Fibroblast of lung (primary cell): Measurements from ENCODE around the gene HOXA11. TPM values are rescaled to one million over a fixed set of nuclear protein-coding genes. Genes with fewer than 3 reads are reported as not detected.

ENCODE experiments used
- DNase-seq, 2 donors: peaks; one replicate each; pipeline versions ENCODE4 v3.0.0 to v3.0.0-alpha.2; 2010; ENCODE audit warnings: low read depth in 2 of 2
- H2AFZ ChIP-seq: 2 replicates; pipeline ENCODE4 v1.5.1; 2012; ENCODE audit warnings: low read length, control low read depth, inconsistent platforms
- H3K27ac ChIP-seq: 2 replicates; pipeline ENCODE4 v1.5.1; 2011; ENCODE audit warnings: low read length, control low read depth; ENCODE audit not compliant: insufficient read depth
- H3K27me3 ChIP-seq: 2 replicates; pipeline ENCODE4 v1.5.1; 2011; ENCODE audit warnings: mild to moderate bottlenecking, low read length; ENCODE audit not compliant: control insufficient read depth, insufficient read depth
- H3K36me3 ChIP-seq: 2 replicates; pipeline ENCODE4 v1.5.1; 2011; ENCODE audit warnings: low read length; ENCODE audit not compliant: control insufficient read depth, insufficient read depth
- H3K4me1 ChIP-seq: 2 replicates; pipeline ENCODE4 v1.5.1; 2011; ENCODE audit warnings: low read length; ENCODE audit not compliant: control insufficient read depth, insufficient read depth; ENCODE audit errors: extremely low read depth
- H3K4me2 ChIP-seq: 2 replicates; pipeline ENCODE4 v1.5.1; 2011; ENCODE audit warnings: low read length, control low read depth; ENCODE audit not compliant: insufficient read depth; ENCODE audit errors: extremely low read depth
- H3K4me3 ChIP-seq, 4 experiments: fragments of 200-600 bp in 1 of 4; sonication (generic) in 1 of 4; replicated peaks in 1 of 4; 2 replicates each; pipeline ENCODE4 v1.5.1; 2011 to 2016; ENCODE audit warnings: low read length in 4 of 4, low read depth in 3 of 4, mild to moderate bottlenecking in 3 of 4, control low read depth in 2 of 4, inconsistent platforms in 1 of 4, mixed read lengths in 1 of 4; ENCODE audit not compliant: insufficient read depth in 1 of 4; ENCODE audit errors: control extremely low read depth in 1 of 4
- H3K79me2 ChIP-seq: 2 replicates; pipeline ENCODE4 v1.5.1; 2012; ENCODE audit warnings: mild to moderate bottlenecking, low read length, inconsistent platforms; ENCODE audit not compliant: control insufficient read depth, insufficient read depth
- H3K9ac ChIP-seq: 2 replicates; pipeline ENCODE4 v1.5.1; 2011; ENCODE audit warnings: mild to moderate bottlenecking, low read length, control low read depth; ENCODE audit not compliant: insufficient read depth
- H3K9me3 ChIP-seq: 2 replicates; pipeline ENCODE4 v1.5.1; 2012; ENCODE audit warnings: low read depth, low read length; ENCODE audit not compliant: control insufficient read depth, insufficient read depth
- H4K20me1 ChIP-seq: 2 replicates; pipeline ENCODE4 v1.5.1; 2011; ENCODE audit warnings: low read length; ENCODE audit not compliant: control insufficient read depth, insufficient read depth; ENCODE audit errors: extremely low read depth
- EZH2 ChIP-seq: IDR thresholded peaks from 2 replicates; pipeline ENCODE4 v1.5.1; 2012; ENCODE audit warnings: low read length, control low read depth, mild to moderate bottlenecking; ENCODE audit errors: missing control alignments
- polyA plus RNA-seq, 2 donors: library from polyadenylated mRNA; depleted of rRNA in 1 of 2; stranded (reverse) in 1 of 2; unstranded in 1 of 2; fragments of >200 nt; gene quantifications; 2 replicates each; pipeline ENCODE4 v1.2.1, GENCODE V29; 2011 to 2012; ENCODE audit warnings: missing spikeins in 1 of 2
- total RNA-seq: library from RNA; depleted of rRNA; stranded (reverse); fragments of >200 nt; gene quantifications from 2 replicates; pipeline ENCODE4 v1.2.1, GENCODE V29; 2014
- TF ChIP-seq, protein P1 (sequence below), 2 donors: IDR thresholded peaks in 1 of 2; conservative IDR thresholded peaks in 1 of 2; 1 replicate in 1 of 2; 2 replicates in 1 of 2; pipeline ENCODE4 v1.5.1; 2011 to 2012; ENCODE audit warnings: low read length in 2 of 2, control low read depth in 1 of 2, inconsistent platforms in 1 of 2, low read depth in 1 of 2, mild to moderate bottlenecking in 1 of 2

The HOXA11 gene
- total and polyA plus RNA-seq, 2 donors (not counting 1 experiment from before 2014, with no cell fraction given): 0.18 TPM; not detected in 1

GRCh38 chr7:27180431-27181420, 4.3 kb downstream of the HOXA11 start:
- TF ChIP-seq EZH2: no peak
- TF ChIP-seq, protein P1, sequence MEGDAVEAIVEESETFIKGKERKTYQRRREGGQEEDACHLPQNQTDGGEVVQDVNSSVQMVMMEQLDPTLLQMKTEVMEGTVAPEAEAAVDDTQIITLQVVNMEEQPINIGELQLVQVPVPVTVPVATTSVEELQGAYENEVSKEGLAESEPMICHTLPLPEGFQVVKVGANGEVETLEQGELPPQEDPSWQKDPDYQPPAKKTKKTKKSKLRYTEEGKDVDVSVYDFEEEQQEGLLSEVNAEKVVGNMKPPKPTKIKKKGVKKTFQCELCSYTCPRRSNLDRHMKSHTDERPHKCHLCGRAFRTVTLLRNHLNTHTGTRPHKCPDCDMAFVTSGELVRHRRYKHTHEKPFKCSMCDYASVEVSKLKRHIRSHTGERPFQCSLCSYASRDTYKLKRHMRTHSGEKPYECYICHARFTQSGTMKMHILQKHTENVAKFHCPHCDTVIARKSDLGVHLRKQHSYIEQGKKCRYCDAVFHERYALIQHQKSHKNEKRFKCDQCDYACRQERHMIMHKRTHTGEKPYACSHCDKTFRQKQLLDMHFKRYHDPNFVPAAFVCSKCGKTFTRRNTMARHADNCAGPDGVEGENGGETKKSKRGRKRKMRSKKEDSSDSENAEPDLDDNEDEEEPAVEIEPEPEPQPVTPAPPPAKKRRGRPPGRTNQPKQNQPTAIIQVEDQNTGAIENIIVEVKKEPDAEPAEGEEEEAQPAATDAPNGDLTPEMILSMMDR (conservative IDR thresholded peaks at IDR 0.05 in 1 of 2, IDR thresholded peaks at IDR 0.05 in 1 of 2; ENCODE audit: low read depth in 1 of 2, low read length in 2 of 2): no peak
- peaks cover 54% of the 10 kb centered on the region for H3K27me3 ChIP-seq
- H2AFZ ChIP-seq: no peak overlapping the region

DNA sequence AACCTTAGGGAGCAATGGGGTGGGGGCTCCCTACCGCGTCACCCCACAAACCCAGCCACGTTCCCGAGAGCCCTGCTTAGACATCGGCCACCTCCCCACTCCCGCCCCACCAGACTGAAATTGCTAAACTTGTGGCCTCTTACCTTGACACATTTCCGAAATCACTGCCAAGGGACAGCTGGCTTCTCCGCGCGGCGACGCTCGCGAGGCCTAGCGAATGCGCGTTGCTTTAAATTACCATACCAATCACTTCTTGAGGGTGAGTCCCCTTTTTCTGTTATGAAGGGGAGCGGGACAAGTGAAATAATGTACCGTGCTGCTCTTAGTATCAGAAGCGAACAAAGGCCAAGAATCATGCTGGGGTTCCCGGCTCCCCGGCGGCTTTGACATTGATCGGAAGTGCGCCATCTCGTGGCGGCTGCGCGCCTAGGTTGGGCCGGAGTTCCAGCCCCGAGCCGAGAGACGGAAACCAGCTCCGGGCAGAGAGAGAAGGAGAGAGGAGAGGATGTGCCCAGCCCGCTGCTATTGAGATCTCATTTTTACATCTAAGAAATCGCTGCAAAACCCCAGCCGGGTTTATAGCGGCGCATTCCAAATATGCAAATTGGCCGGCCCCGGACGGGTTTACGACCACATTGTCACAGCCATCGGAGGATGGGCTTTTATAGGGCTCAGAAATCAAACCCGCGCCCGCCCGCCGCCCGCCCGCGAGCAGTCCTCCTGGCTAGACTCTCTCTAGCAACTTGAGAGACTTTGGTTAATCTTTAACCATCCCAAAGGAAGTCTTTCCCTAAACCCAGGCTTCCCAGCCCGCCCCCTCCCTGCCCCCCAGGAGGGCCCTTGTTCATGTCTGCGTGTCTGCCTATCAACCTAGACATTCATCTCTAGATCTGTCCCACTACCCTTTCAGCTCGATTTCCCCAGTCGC, 5.3 kb downstream of the HOXA11 start:
- Histone ChIP-seq H3K4me3 (peak overlapping the region in 2 of 4 experiments; percentile 22 to 31), H3K9ac (no peak overlapping the region), H3K4me1 (no peaks in the 10 kb centered on the region), H3K27me3 (peaks cover 53% of the 10 kb centered on the region), H3K27ac (no peak overlapping the region), H3K36me3 (no peaks in the 10 kb centered on the region), H3K4me2 (peak overlapping the region; percentile 39), H3K79me2 (no peaks in the 10 kb centered on the region), H3K9me3 (no peaks in the 10 kb centered on the region), H2AFZ (no peak overlapping the region), H4K20me1 (no peaks in the 10 kb centered on the region)
- peak; percentile 23 to 56 for DNase-seq
- TF ChIP-seq EZH2: peak; percentile 48
- TF ChIP-seq, protein P1 (conservative IDR thresholded peaks at IDR 0.05 in 1 of 2, IDR thresholded peaks at IDR 0.05 in 1 of 2; ENCODE audit: low read depth in 1 of 2, low read length in 2 of 2): peak; percentile 77 to 78

More at GRCh38 chr7:27180431-27181420, 4.3 kb downstream of the HOXA11 start:
- Histone ChIP-seq H4K20me1 (no peaks in the 10 kb centered on the region), H3K27ac (no peak overlapping the region), H3K9ac (no peak overlapping the region), H3K4me3 (no peak overlapping the region), H3K36me3 (no peaks in the 10 kb centered on the region), H3K9me3 (no peaks in the 10 kb centered on the region), H3K4me2 (no peak overlapping the region), H3K4me1 (no peaks in the 10 kb centered on the region), H3K79me2 (no peaks in the 10 kb centered on the region)
- DNase-seq: no peak

DNA sequence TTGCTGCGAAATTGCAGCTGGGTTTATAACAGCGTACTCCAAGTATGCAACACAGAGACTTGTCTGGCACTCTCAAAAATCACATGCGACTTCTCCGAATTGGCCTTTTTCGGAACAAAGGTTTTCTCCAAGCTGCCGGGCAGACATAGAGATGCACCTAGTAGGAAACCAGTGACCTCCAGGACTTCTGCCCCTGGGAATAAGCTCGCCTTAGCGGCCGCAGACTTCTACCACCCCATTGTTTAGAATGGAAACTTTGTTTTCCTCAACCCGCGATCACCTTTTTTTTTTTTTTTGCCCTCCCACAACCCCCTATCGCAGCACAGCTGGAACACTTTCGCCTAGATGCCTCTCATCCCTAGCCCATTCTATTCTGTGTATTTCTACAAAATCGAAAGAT, 6.0 kb downstream of the HOXA11 start:
- Histone ChIP-seq H4K20me1 (no peaks in the 10 kb centered on the region), H3K9ac (no peak overlapping the region), H3K27me3 (peaks cover 54% of the 10 kb centered on the region), H2AFZ (no peak overlapping the region), H3K4me3 (no peak overlapping the region), H3K79me2 (no peaks in the 10 kb centered on the region), H3K4me1 (no peaks in the 10 kb centered on the region), H3K27ac (no peak overlapping the region), H3K4me2 (peak overlapping the region; percentile 39), H3K9me3 (no peaks in the 10 kb centered on the region), H3K36me3 (no peaks in the 10 kb centered on the region)
- TF ChIP-seq, protein P1 (conservative IDR thresholded peaks at IDR 0.05 in 1 of 2, IDR thresholded peaks at IDR 0.05 in 1 of 2; ENCODE audit: low read depth in 1 of 2, low read length in 2 of 2): no peak
- TF ChIP-seq EZH2: no peak
- no peak for DNase-seq
